Muscle of leg (tissue), 9 donors: ENCODE measurements around the gene WNT5B. TPM values are rescaled to one million over a fixed set of nuclear protein-coding genes. Genes with fewer than 3 reads are reported as not detected.

Source experiments
- polyA plus RNA-seq, 8 donors: library from polyadenylated mRNA; unstranded; fragments of 120-200 nt; gene quantifications; one replicate each; pipeline versions ENCODE4 v1.2.1 to v1.2.3, GENCODE V29; 2013; ENCODE audit warnings: inconsistent platforms in 1 of 8, low replicate concordance in 1 of 8; ENCODE audit not compliant: insufficient read length in 8 of 8, insufficient read depth in 1 of 8
- total RNA-seq: library from RNA; stranded (reverse); fragments of 120-200 nt; gene quantifications from one replicate; pipeline ENCODE4 v1.2.4, GENCODE V29; 2013

Gene WNT5B
- total and polyA plus RNA-seq, 9 donors: 22.2 to 38.8 (median 29.6) TPM

Other genes starting within 250 kb of the WNT5B start
- 3.3 TPM for gene FBXL14, start 34.6 kb upstream of the WNT5B start, total RNA-seq
- 1 to 10 TPM; 3.8 to 7.2 (median 5.2) TPM for gene FBXL14, start 34.6 kb upstream of the WNT5B start, polyA plus RNA-seq
- 18.4 TPM for gene ADIPOR2, start 61.8 kb downstream of the WNT5B start, total RNA-seq
- gene ADIPOR2, start 61.8 kb downstream of the WNT5B start, polyA plus RNA-seq: 10 to 100 TPM; 23.7 to 30.0 (median 25.3) TPM
- 0.58 TPM for gene LRTM2, start 191.3 kb downstream of the WNT5B start, total RNA-seq
- under 1 TPM; 0.09 to 0.47 (median 0.17) TPM for gene LRTM2, start 191.3 kb downstream of the WNT5B start, polyA plus RNA-seq